H1 (cell line): ENCODE measurements around the gene ERO1B. TPM values are rescaled to one million over a fixed set of nuclear protein-coding genes. Genes with fewer than 3 reads are reported as not detected.

ENCODE experiments used
- CTCF ChIA-PET: fragments of 300-600 bp; sonication (Branson Sonifier 250); formaldehyde crosslinking; loops from one replicate; lab custom pipeline; 2021; ENCODE audit not compliant: partially characterized antibody; lab: Charles Lee
- POLR2A ChIA-PET: fragments of 300-600 bp; sonication (Branson Sonifier 250); formaldehyde crosslinking; loops from one replicate; lab custom pipeline; 2021; ENCODE audit warnings: inconsistent platforms; ENCODE audit not compliant: partially characterized antibody; lab: Charles Lee
- DNase-seq, 2 experiments: peaks; one replicate each; pipeline versions ENCODE4 v3.0.0 to v3.0.0-alpha.2; 2010 to 2022; ENCODE audit warnings: low spot score in 2 of 2, low read depth in 1 of 2, mixed read lengths in 1 of 2
- FAIRE-seq: peaks from 2 replicates; lab custom pipeline; 2011; peaks lifted over from hg19 to GRCh38; lab: Jason Lieb, UNC
- H2AFZ ChIP-seq: 2 replicates; pipeline ENCODE4 v1.8.1; 2012; ENCODE audit warnings: low read length, inconsistent platforms
- H2AK5ac ChIP-seq: 2 replicates; pipeline ENCODE4 v1.6.1; 2013; ENCODE audit warnings: low read depth, low read length
- H2BK120ac ChIP-seq: replicated peaks from 2 replicates; pipeline ENCODE3; 2013; ENCODE audit warnings: low read depth, low read length, inconsistent platforms
- H2BK12ac ChIP-seq: 2 replicates; pipeline ENCODE4 v1.6.1; 2013; ENCODE audit warnings: low read depth, low read length
- H2BK15ac ChIP-seq: 2 replicates; pipeline ENCODE4 v1.6.1; 2013; ENCODE audit warnings: low read length
- H2BK20ac ChIP-seq: 2 replicates; pipeline ENCODE4 v1.6.1; 2013; ENCODE audit warnings: low read length
- H2BK5ac ChIP-seq: 2 replicates; pipeline ENCODE4 v1.6.1; 2013; ENCODE audit warnings: low read depth, low read length
- H3K14ac ChIP-seq: 2 replicates; pipeline ENCODE4 v1.6.1; 2013; ENCODE audit warnings: inconsistent platforms; ENCODE audit not compliant: insufficient read length
- H3K18ac ChIP-seq: 2 replicates; pipeline ENCODE4 v1.6.1; 2013; ENCODE audit warnings: low read length; ENCODE audit errors: extremely low read depth
- H3K23ac ChIP-seq: 2 replicates; pipeline ENCODE4 v1.6.1; 2013; ENCODE audit warnings: inconsistent platforms; ENCODE audit not compliant: insufficient read length
- H3K23me2 ChIP-seq: 2 replicates; pipeline ENCODE4 v1.6.1; 2013; ENCODE audit warnings: low read depth, low read length
- H3K27ac ChIP-seq: 2 replicates; pipeline ENCODE4 v1.6.1; 2011; ENCODE audit warnings: low read depth, low read length, inconsistent platforms
- H3K27me3 ChIP-seq, 4 experiments: replicated peaks in 1 of 4; 1 replicate in 1 of 4; 2 replicates in 3 of 4; pipeline versions ENCODE4 v1.6.1 to v1.8.1; 2011 to 2013; ENCODE audit warnings: low read length in 3 of 4, mild to moderate bottlenecking in 3 of 4, inconsistent platforms in 2 of 4, mixed read lengths in 2 of 4, moderate library complexity in 1 of 4; ENCODE audit not compliant: control insufficient read depth in 3 of 4, insufficient read depth in 3 of 4; ENCODE audit errors: extremely low read depth in 1 of 4
- H3K36me3 ChIP-seq, 4 experiments: 2 replicates each; pipeline versions ENCODE4 v1.6.1 to v1.8.1; 2011 to 2013; ENCODE audit warnings: mild to moderate bottlenecking in 4 of 4, low read length in 3 of 4, moderate library complexity in 2 of 4, control low read depth in 1 of 4, inconsistent platforms in 1 of 4; ENCODE audit not compliant: insufficient read depth in 4 of 4, control insufficient read depth in 2 of 4
- H3K4ac ChIP-seq: replicated peaks from 2 replicates; pipeline ENCODE3; 2013; ENCODE audit warnings: low read length, low read depth, mixed read lengths, inconsistent platforms; ENCODE audit not compliant: insufficient read length
- H3K4me1 ChIP-seq, 4 experiments: replicated peaks in 1 of 4; 1 replicate in 1 of 4; 2 replicates in 3 of 4; pipeline versions ENCODE4 v1.6.1 to v1.8.1; 2011 to 2013; ENCODE audit warnings: low read length in 3 of 4, inconsistent platforms in 2 of 4, mixed read lengths in 1 of 4; ENCODE audit not compliant: insufficient read depth in 4 of 4, control insufficient read depth in 3 of 4
- H3K4me2 ChIP-seq, 2 experiments: 2 replicates each; pipeline versions ENCODE4 v1.6.1 to v1.8.1; 2011 to 2013; ENCODE audit warnings: low read depth in 2 of 2, low read length in 2 of 2, control low read depth in 1 of 2, inconsistent platforms in 1 of 2, mild to moderate bottlenecking in 1 of 2; ENCODE audit not compliant: insufficient read depth in 1 of 2
- H3K4me3 ChIP-seq, 4 experiments: fragments of 200-600, 300-600 bp in 1 of 4; sonication (generic), shearing (Covaris generic), sonication (Bioruptor Twin) in 1 of 4; 2 replicates each; pipeline versions ENCODE4 v1.5.1 to v1.8.1; 2011 to 2016; ENCODE audit warnings: low read length in 4 of 4, low read depth in 3 of 4, control low read depth in 2 of 4, inconsistent platforms in 2 of 4, mild to moderate bottlenecking in 2 of 4, mixed read lengths in 1 of 4, moderate library complexity in 1 of 4; ENCODE audit not compliant: insufficient read depth in 2 of 4; ENCODE audit errors: extremely low read depth in 1 of 4
- H3K56ac ChIP-seq: replicated peaks from 2 replicates; pipeline ENCODE3; 2013; ENCODE audit warnings: low read depth, mild to moderate bottlenecking, mixed read lengths, low read length, inconsistent platforms; ENCODE audit not compliant: insufficient read length
- H3K79me1 ChIP-seq: 2 replicates; pipeline ENCODE4 v1.6.1; 2013; ENCODE audit warnings: low read depth, low read length, control low read depth
- H3K79me2 ChIP-seq, 2 experiments: 2 replicates each; pipeline versions ENCODE4 v1.6.1 to v1.8.1; 2012 to 2013; ENCODE audit warnings: low read length in 2 of 2, mild to moderate bottlenecking in 2 of 2, inconsistent platforms in 1 of 2; ENCODE audit not compliant: insufficient read depth in 2 of 2, control insufficient read depth in 1 of 2
- H3K9ac ChIP-seq, 4 experiments: replicated peaks in 1 of 4; 1 replicate in 1 of 4; 2 replicates in 3 of 4; pipeline versions ENCODE4 v1.6.1 to v1.8.1; 2011 to 2013; ENCODE audit warnings: low read depth in 3 of 4, low read length in 3 of 4, control low read depth in 2 of 4, mild to moderate bottlenecking in 2 of 4, moderate library complexity in 2 of 4, inconsistent platforms in 1 of 4; ENCODE audit errors: extremely low read depth in 1 of 4
- H3K9me3 ChIP-seq, 2 experiments: 2 replicates each; pipeline versions ENCODE4 v1.6.1 to v1.8.1; 2012 to 2013; ENCODE audit warnings: mild to moderate bottlenecking in 2 of 2, moderate library complexity in 2 of 2, control low read depth in 1 of 2, inconsistent platforms in 1 of 2, low read depth in 1 of 2, low read length in 1 of 2, mixed read lengths in 1 of 2; ENCODE audit not compliant: insufficient read depth in 2 of 2
- H4K20me1 ChIP-seq, 2 experiments: replicated peaks in 1 of 2; 2 replicates each; pipeline versions ENCODE3 to v1.8.1; 2011 to 2013; ENCODE audit warnings: inconsistent platforms in 2 of 2, low read length in 2 of 2, mild to moderate bottlenecking in 1 of 2; ENCODE audit not compliant: insufficient read depth in 2 of 2, control insufficient read depth in 1 of 2
- H4K5ac ChIP-seq: 2 replicates; pipeline ENCODE4 v1.6.1; 2013; ENCODE audit warnings: low read length, low read depth, mixed read lengths, inconsistent platforms; ENCODE audit not compliant: insufficient read length
- H4K8ac ChIP-seq: 2 replicates; pipeline ENCODE4 v1.8.0; 2013; ENCODE audit warnings: mild to moderate bottlenecking, moderate library complexity, low read length, inconsistent platforms; ENCODE audit not compliant: insufficient read depth; ENCODE audit errors: extremely low read depth
- H4K91ac ChIP-seq: replicated peaks from 2 replicates; pipeline ENCODE3; 2013; ENCODE audit warnings: low read length, mixed read lengths, inconsistent platforms; ENCODE audit not compliant: insufficient read length
- CHD1 ChIP-seq: IDR thresholded peaks from 2 replicates; pipeline ENCODE4 v1.6.1; 2012; ENCODE audit warnings: low read depth, low read length, improper control_type of control experiment
- CHD2 ChIP-seq: IDR thresholded peaks from 2 replicates; pipeline ENCODE4 v1.6.1; 2012; ENCODE audit warnings: low read length, improper control_type of control experiment
- KDM5A ChIP-seq: fragments of 200-600 bp; IDR thresholded peaks from 2 replicates; pipeline ENCODE4 v1.7.1; 2012; ENCODE audit warnings: mild to moderate bottlenecking, low read length, inconsistent platforms, mixed read lengths
- MAFK ChIP-seq: IDR thresholded peaks from 2 replicates; pipeline ENCODE4 v1.6.1; 2012; ENCODE audit warnings: low read depth, mild to moderate bottlenecking, improper control_type of control experiment, low read length
- PHF8 ChIP-seq: fragments of 200-600 bp; sonication (generic); conservative IDR thresholded peaks from 2 replicates; pipeline ENCODE4 v1.7.1; 2012; ENCODE audit warnings: low read depth, mild to moderate bottlenecking, inconsistent platforms, low read length, moderate library complexity
- RAD21 ChIP-seq, 2 experiments: IDR thresholded peaks in 1 of 2; conservative IDR thresholded peaks in 1 of 2; 2 replicates each; pipeline ENCODE4 v1.6.1; 2011; ENCODE audit warnings: low read depth in 2 of 2, low read length in 2 of 2, improper control_type of control experiment in 1 of 2, inconsistent platforms in 1 of 2, mild to moderate bottlenecking in 1 of 2, moderate library complexity in 1 of 2
- RFX5 ChIP-seq: IDR thresholded peaks from 2 replicates; pipeline ENCODE4 v1.6.1; 2011; ENCODE audit warnings: low read depth, low read length, improper control_type of control experiment, borderline replicate concordance
- SIRT6 ChIP-seq: IDR thresholded peaks from one replicate; pipeline ENCODE4 v1.7.1; 2012; ENCODE audit warnings: low read length, inconsistent platforms
- SP1 ChIP-seq: IDR thresholded peaks from 2 replicates; pipeline ENCODE4 v1.6.1; 2011; ENCODE audit warnings: low read depth, low read length
- TAF1 ChIP-seq: IDR thresholded peaks from 2 replicates; pipeline ENCODE4 v1.6.1; 2011; ENCODE audit warnings: mild to moderate bottlenecking, low read depth, low read length
- USF2 ChIP-seq: IDR thresholded peaks from 2 replicates; pipeline ENCODE4 v1.6.1; 2011; ENCODE audit warnings: low read length, improper control_type of control experiment
- WGBS, 2 experiments: shearing (Covaris generic) in 1 of 2; methylation state at CpG; one replicate each; pipeline versions ENCODE4 v1.1.6 to v1.1.7; 2013 to 2015; ENCODE audit warnings: low lambda C conversion rate in 2 of 2, mixed read lengths in 2 of 2, inconsistent platforms in 1 of 2, low coverage in 1 of 2, missing lambda C conversion rate in 1 of 2; ENCODE audit not compliant: insufficient replicate concordance in 2 of 2, insufficient coverage in 1 of 2, insufficient read length in 1 of 2; ENCODE audit errors: extremely low coverage in 1 of 2, missing lambda C conversion rate in 1 of 2; 5-methylcytosine and 5-hydroxymethylcytosine counted together
- polyA plus RNA-seq, 7 experiments: library from polyadenylated mRNA; depleted of rRNA in 3 of 7; stranded (reverse) in 5 of 7; unstranded in 2 of 7; fragments of >200 nt in 5 of 7; fragments of 200-250 nt in 2 of 7; gene quantifications; 1 replicate in 5 of 7; 2 replicates in 1 of 7; 4 replicates in 1 of 7; pipeline versions ENCODE4 v1.2.1 to v1.2.3, GENCODE V29; 2011 to 2013; ENCODE audit warnings: missing spikeins in 2 of 7, mixed read lengths in 2 of 7
- total RNA-seq: library from RNA; stranded (reverse); fragmentation: NEBNext Ultra II Directional; extraction: Animal tissue kit (Norgen Biotek cat#: 25700); gene quantifications from 2 replicates; pipeline ENCODE4 v1.2.1, GENCODE V29; 2021

Gene ERO1B
- total and polyA plus RNA-seq, 2 of the 8 experiments (the other 6 are each of a cell fraction or from before 2014, with no cell fraction given), result 0.74 to 5.6 TPM

DNA sequence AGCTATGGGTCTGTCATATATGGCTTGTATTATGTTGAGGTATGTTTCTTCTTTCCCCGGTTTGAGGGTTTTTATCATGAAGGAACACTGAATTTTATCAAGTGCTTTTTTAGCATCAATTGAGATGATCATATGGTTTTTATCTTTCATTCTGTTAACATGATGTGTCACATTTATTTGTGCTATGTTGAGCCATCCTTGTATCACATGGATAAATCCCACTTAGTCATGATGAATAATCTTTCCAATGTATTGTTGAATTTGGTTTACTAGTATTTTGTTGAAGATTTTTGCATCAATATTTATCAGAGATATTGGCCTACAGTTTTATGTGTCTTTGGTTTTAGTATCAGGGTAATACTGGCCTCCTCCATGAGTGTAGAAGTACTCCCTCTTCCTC, 77.7 kb downstream of the ERO1B start:
- peaks cover 0 to 3% (median 0%) of the 10 kb centered on the region in 4 experiments; a peak in 3 of 8 replicates for H3K36me3 ChIP-seq
- POLR2A ChIA-PET, result no interaction called here
- no peak overlapping the region for H4K8ac ChIP-seq
- H4K20me1 ChIP-seq, result no peaks in the 10 kb centered on the region
- H2AFZ ChIP-seq, result no peak overlapping the region
- no peak overlapping the region for H3K9ac ChIP-seq
- 100% methylated on average over 1 of the region's 1 CpG; no CpG with 5 or more reads in 1 of the 2 experiments for WGBS, 2 experiments
- H3K14ac ChIP-seq, result no peak overlapping the region
- no peak overlapping the region for H2BK5ac ChIP-seq
- CTCF ChIA-PET, result interaction anchor here (0.8 kb wide), 1 partner anchor 48 kb away, joined by 3 read pairs; no protein-coding TSS in a partner anchor
- H4K91ac ChIP-seq, result no peak overlapping the region
- no peaks in the 10 kb centered on the region for H3K79me1 ChIP-seq
- H3K9me3 ChIP-seq, result peaks cover 0 to 3% of the 10 kb centered on the region in 2 experiments; a peak in 1 of 4 replicates
- no peaks in the 10 kb centered on the region for H3K27me3 ChIP-seq
- H2BK20ac ChIP-seq, result no peak overlapping the region
- H3K56ac ChIP-seq, result no peak overlapping the region
- H4K5ac ChIP-seq, result no peak overlapping the region
- H3K18ac ChIP-seq, result no peak overlapping the region
- no peak overlapping the region for H2BK15ac ChIP-seq
- DNase-seq, result no peak
- no peaks in the 10 kb centered on the region for H3K79me2 ChIP-seq
- H3K4ac ChIP-seq, result no peak overlapping the region
- no peaks in the 10 kb centered on the region for H3K23me2 ChIP-seq
- no peak overlapping the region for H2AK5ac ChIP-seq
- no peak overlapping the region for H3K4me2 ChIP-seq
- FAIRE-seq, result no peak
- H2BK12ac ChIP-seq, result no peak overlapping the region
- peaks cover 0 to 6% (median 2%) of the 10 kb centered on the region in 4 experiments; a peak in 1 of 7 replicates for H3K4me1 ChIP-seq
- H3K27ac ChIP-seq, result no peak overlapping the region
- H3K4me3 ChIP-seq, result no peak overlapping the region
- H3K23ac ChIP-seq, result no peak overlapping the region
- H2BK120ac ChIP-seq, result no peak overlapping the region
- TF ChIP-seq CHD2 (no peak), USF2 (no peak), KDM5A (no peak), TAF1 (no peak), MAFK (no peak), RFX5 (no peak), CHD1 (no peak), RAD21 (IDR thresholded peaks at IDR 0.05 in 1 of 2, conservative IDR thresholded peaks at IDR 0.05 in 1 of 2; ENCODE audit: low read depth in 2 of 2, low read length in 2 of 2) (no peak), PHF8 (no peak), SP1 (no peak), SIRT6 (no peak)
